ENCODE measurements around the gene KRTAP10-2. TPM values are rescaled to one million over a fixed set of nuclear protein-coding genes. Genes with fewer than 3 reads are reported as not detected.

The KRTAP10-2 gene
- total RNA-seq, 1 experiment from 2014 or later, result not detected

DNA sequence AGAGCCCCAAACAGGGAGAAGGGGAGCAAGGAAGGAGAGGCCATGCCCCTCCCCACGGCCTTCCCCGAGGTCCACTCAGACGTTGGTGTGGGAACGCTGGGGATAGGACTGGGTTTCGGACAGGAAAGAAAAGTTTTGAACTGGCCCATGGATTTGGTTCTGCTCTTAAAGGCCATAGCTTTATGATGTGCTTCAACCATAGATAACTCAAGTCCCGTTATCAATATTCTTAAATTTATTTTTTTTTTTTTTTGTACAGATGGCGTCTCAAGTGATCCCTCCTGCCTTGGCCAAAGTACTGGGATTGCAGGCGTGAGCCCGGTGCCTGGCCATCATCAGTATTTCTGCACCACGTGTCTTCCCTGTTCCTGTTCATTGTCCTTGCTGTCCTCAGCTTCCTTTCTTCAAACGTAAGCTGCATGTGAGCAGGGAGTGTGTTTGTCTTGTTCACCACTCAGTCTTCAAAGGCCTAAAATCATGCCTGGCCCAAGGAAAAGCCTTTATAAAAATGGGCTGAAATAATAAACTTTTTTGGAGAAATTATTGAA lies 10.5 kb downstream of the KRTAP10-2 start:
- DNase-seq (ENCODE audit: low read depth), result no peak

DNA sequence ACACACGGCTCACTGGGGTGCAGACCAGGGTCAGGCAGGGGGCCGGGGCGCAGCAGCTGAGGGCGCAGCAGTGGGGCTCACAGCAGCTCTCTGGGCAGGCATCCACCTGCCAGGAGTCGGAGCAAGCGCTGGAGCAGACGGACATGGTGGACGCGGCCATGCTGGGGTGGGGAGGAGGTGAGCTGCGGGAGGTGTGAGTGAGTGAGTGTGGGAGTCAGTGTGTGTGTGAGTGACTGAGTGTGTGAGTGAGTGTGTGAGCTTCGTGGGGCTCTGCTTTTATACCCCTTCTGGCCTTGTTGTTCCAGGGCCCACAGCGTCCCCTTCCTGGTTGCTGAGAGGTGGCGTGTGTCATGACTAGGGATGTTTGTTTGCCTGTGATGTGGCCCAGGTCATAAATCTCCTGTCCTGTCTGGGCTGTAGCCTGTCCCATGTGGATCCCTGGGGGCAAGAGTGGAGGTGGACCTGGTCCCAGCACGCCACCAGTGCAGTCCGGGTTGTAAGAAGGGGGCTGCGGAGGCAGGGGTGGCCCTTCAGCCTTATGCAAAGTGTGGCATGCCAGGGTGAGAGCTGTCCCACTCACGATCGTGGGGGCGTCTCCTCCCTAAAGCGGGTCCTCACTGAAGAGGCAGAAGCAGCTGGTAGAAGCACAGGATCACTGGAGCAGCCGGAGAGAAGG lies 11.2 kb downstream of the KRTAP10-2 start, which contains the start of gene KRTAP10-1:
Gene KRTAP10-1 (minus strand): TSS at position 205 of the 676 bp plus-strand sequence. CDS start 45 bp downstream, at position 160.
- no peak for DNase-seq (ENCODE audit: low read depth)

DNA sequence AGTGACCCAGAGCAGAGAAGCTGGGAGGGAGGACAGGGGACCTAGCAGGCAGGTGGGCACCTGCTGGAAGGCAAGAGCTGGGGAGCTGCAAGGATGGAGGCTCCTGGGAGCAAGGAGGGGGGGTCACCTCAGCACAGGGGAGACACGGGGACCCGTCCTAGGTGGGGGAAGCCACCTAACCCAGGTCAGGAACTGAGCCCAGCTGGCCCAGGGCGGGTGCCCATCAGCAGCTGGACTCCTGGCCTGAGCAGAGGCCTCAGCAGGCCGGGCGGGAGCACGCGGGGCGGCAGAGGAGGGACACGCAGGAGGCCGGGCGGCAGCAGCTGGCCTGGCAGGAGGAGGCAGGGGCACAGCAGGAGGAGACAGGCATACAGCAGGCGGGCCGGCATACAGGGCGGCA lies 12.3 kb downstream of the KRTAP10-2 start:
- DNase-seq (ENCODE audit: low read depth), result no peak

DNA sequence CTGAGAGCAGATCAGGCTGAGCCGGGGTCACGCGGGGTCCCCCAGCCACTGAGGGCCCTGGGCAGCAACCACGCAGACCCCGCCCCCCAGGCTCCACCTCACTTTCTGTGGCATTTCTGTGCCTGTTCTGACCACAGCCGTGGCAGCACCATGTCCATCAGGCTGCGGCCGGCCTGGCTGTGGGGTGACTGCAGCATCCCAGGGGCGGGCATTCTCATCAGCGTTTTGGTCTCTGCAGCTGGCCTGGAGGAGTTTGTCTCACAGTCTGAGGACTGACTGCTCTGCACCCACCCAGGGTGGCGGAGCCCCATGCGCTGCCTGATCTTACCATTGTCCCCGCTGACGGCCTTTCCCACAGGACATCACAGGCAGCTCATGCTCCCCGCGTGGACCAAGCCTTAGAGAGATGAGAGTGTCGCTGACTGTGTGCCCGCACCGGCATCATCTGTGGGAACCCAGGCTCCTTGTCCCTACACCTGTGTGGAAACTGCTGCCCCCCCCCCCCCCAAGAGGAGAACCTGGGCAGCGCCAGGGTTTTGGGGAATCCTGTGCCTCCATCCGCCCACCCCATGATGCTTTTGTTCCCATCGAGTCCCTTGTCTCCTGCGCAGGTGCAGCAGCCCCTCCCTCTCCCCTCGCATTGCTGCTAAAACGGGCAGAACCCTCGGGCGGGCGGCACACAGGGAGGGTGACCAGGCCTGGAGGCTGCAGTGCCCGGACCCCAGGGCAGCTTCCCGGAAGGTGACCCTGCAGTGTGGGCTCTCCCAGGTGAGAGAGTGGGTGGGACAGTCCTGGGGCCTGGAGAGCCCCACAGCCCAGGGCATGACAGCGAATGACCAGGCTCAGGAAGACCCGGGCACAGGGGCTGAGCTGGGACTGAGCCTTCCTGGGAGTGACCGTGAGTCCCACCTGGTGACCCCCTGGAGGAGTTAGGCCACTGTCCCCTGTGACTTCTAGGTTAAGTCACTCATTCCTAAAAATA lies 13.1 kb downstream of the KRTAP10-2 start:
- DNase-seq (ENCODE audit: low read depth), result no peak

DNA sequence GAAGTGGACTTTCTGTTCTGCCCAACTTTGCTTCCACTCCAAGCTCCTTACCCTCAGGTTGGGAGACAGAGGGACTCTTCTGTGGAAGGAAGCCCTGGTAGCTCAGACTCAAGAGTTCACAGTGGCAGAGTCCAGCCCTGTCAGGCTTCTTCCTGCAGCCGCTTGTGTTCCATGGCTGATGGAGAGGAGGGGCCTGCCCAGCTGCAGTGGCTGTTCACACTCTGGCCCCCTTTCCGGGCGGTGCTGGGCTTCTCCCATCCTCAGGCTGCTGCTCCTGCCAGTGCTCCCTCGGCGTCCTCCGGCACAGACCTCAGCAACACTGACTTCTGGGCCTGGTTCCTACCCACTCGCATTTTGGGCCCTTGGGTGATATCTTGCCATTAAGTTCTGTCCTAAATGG lies 15.3 kb downstream of the KRTAP10-2 start:
- no peak for DNase-seq (ENCODE audit: low read depth)

DNA sequence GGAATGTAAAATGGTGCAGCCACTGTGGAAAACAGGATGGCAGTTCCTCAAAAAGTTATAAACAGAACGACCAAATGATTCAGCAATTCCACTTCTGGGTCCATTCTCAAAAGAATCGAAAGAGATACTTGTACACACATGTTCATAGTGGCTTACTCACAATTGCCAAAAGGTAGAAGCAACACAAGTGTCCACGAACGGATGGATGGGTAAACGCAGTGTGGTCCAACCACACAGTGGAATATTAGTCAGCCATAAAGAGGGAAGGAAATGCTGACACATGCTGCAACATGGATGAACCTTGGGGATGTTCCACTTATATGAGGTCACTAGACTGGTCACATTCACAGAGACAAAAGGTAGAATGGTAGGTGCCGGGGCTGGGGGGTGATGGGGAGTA lies 16.6 kb downstream of the KRTAP10-2 start:
- DNase-seq (ENCODE audit: low read depth), result no peak

DNA sequence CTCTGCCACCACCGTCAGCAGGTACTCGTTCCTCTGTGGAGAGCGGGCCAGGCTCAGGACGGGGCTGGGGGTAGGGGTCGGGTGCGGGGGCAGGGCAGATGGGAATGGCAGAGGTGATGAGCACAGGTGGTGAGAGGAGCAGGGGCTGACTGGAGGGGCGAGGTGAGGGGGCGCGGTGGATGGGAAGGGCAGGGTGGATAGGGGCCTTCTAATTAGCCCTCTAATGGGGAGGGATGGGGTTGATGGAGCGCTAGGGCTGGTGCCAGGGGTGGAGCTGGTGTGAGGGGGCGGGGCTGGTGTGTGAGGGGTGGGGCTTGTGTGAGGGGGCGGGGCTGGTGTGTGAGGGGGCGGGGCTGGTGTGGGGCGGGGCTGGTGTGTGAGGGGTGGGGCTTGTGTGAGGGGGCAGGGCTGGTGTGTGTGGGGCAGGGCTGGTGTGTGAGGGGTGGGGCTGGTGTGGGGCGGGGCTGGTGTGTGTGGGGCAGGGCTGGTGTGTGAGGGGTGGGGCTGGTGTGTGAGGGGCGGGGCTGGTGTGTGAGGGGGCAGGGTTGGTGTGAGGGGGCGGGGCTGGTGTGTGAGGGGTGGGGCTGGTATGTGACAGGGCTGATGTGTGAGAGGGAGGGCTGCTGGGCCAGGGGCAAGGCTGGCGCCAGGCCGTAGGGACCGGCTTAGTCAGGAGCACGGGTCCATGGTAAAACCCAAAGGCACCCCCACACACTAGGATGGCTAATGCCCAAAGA lies 17.2 kb downstream of the KRTAP10-2 start:
- no peak for DNase-seq (ENCODE audit: low read depth)

DNA sequence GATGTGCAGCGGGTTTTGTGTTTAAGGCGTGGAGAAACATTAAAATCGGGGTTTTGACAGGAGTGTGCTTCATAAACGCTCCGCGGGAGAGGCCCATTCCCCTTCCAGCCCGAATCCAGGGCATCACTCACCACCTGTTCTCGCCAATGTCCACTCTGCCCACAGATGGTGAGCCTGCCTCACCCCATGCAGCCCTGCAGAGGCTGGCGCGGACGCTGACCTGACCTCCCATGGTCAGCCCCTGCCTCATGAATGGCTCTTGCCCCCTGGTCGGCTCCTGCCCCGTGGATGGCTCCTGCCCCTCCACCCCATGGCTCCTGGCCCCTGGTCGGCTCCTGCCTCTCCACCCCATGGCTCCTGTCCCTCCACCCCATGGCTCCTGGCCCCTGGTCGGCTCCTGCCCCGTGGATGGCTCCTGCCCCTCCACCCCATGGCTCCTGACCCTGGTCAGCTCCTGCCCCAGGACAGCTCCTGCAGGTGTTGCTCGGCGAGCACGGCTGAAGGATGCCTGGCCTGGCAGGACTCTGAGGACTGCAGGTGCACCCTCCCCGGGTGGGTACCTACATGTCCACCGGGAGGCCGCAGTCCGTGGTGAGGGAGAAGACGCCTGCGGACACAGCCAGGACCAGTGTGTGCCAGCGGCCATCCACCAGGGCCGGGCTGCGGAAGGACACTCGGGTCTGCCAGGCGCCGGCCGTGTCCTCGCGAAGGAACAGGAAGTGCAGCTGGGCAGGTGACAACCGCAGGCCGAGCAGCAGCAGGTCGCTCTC lies 18.0 kb downstream of the KRTAP10-2 start:
- no peak for DNase-seq (ENCODE audit: low read depth)

DNA sequence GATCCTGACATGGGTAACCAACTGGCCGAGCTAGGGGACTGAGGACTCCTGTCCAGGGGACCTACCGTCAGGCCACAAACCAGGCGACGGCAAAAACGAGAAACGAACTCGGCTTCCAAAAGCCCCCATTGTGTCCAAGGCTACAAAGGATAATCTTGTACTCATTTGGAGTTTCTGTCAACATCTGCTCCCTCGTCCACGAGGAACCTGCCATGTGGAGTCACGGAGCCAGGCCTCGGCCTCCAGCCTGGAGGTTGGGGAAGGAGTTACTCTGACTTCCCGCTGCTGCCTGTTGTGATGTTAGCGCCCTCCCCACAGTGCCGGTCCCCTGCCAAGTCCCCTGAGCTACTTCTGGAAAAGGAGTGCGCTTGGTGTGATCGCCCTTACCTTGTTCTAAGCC lies 18.6 kb downstream of the KRTAP10-2 start:
- DNase-seq (ENCODE audit: low read depth), result no peak

DNA sequence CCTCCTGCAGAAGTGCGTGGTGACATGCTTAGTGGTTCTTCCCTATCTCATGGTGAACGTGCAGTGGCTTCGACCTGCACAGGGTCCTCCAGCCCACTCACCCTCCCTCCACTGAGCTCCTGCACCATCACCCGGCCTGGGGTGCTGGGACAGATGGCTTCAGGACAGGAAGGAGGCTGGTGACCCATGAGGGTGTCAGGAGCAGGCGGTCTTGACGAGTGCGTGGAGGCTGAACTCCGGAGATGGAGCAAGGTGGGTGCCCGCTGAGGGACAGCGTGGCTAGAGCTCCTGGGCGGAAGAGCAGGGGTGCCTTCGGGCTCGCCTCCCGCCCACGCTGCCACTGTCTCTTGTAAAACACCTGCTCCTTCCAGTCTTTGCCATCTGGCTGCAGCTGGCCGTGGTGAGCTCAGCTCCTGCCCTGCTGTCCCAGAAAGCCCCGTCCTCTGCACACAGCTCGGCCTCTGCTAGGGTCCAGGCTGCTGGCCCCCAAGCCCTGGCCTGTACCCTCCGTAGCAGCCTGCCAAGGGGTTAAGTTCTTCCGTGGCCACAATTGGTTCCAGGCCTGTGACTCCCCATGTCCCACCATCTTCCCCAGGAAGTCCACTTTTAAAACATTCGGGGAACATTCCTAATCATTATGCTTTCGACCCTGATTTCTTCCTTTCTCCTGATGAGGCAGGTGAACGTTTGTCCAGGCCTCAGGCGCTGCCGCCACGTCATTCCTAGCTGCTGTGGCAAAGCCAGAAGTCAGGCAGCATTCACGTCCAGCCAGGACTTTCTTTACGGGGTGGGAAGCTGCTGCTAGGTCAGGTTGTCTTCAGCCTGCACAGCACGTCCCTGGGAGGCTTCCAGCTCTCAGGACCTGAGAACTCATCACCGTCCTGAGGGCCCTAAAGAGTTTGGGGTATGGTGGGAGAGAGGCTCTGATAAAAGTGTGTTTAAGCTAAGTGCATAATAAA lies 19.4 kb downstream of the KRTAP10-2 start:
- no peak for DNase-seq (ENCODE audit: low read depth)

DNA sequence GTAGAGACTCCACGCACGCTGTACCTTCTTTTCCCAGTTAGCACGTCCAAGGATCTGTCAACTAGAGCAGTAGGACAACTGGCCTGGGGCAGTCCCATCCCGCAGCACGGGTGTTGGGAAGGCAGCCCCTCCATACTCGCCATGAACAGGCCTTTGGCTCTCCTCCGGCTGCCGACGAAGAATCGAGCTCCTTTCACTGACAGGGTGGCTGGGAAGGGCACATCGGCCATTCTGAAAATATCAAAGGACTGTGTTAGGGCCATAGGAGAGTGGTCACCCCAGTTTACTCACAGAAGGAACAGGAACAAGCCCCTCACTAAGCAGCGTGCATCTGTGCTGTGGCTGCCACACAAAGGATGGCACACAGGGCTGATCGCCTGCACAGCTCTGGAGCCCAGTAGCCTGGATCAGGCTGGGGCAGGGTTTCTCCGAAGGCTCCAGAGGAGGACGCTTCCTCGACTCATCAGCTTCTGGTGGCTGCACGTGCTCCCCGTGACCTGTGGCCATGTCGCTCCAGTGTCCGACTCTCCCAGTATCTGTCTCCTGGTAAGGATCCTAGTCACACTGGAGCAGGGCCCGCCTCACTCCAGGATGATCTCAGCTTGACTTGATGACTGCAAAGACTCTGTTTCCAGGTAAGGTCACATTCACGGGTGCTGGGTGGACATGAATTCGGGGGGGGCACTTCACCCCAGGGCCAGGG lies 20.3 kb downstream of the KRTAP10-2 start:
- no peak for DNase-seq (ENCODE audit: low read depth)

DNA sequence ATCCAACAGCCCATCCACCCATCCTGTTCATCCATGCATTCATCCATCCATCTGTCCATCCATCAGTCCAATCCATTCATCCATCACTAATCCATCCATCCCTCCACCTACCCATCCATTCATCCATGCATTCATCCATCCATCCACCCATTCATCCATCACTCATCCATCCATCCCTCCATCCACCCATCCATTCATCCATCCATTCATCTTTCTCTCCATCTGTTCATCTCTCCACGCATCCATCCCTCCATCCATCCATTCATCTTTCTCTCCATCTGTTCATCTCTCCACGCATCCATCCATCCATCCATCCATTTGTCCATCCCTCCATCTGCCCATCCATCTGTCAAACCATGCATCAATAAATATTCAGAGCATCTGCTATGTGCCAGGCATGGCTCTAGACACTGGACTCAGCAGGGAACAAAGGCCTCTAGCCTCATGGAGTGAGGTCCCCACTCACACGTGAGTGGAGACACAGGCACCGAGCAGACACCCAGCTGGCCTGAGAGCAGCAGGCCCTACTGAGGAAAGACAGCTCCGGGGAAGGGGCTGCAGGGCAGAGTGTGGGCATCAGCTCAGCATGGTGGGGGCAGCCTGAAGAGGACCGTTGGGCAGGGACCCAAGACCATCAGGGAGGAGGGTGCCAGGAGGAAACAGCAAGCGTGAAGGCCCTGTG lies 20.9 kb downstream of the KRTAP10-2 start:
- no peak for DNase-seq (ENCODE audit: low read depth)

DNA sequence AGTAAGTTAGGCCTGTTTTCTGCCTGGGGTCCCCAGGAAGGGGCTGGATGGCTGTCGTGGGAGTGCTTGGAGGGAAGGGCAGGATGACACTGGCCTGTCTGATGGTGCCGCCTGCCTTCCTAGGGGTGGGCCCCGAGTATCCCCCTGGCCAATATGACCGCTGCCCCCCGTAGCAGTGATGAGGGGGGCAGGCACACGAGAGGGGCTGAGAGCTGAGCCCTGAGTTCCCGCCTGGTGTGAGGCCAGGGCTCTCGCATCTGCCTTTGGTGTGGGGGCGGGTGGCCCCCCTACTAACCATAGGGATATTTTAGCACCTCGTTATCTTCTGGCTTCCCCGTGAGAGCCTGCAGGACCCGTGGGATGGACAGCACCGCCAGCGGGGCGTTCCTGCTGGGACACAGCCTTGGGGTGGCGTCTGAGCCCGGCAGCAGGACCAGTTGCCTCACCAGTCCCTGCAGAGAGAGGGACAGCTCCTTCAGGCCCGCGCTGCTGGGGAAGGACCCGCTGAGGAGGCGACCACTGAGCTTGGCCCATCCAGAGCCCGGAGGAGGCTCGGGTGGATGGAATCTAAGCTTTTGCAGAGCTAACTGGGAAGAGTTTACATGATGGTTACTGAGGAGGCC lies 21.7 kb downstream of the KRTAP10-2 start:
- DNase-seq (ENCODE audit: low read depth), result no peak

DNA sequence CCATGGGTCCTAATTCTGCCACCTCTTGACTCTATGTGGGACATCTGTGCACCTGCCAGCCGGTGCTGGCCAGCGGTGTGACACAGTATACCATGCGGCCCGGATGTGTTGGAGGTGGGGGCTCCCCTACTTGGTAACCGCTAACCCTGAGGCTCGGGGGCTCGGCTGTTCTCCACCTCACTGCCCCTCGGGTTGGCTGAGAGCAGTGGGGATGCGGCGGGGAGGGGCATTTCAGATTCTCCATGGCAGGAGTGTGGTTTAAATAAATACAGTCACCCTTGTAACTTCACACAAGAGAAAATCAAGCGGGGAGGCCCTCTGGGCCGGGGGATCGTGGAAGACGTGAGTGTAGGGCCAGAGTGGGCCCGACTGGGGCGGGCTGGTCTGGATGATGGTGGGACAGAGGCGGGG lies 22.3 kb downstream of the KRTAP10-2 start:
- DNase-seq (ENCODE audit: low read depth), result no peak

DNA sequence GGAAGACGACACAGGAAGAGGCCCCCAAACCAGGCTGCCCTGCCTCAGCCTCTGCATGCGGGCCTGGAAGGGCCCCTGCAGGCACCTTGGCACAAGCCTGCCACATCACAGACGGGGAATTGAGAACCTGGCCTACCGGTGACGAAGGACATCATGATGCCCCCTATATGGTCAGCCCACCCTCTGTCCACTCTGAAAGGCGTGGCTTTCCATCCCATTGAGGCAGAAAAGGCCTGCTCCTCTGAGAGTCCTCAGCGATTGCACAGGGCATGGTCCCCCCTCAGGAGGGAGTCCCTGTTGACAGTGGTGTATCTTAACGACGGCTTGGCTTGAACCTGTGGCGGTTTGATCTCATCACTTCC lies 22.7 kb downstream of the KRTAP10-2 start:
- no peak for DNase-seq (ENCODE audit: low read depth)

DNA sequence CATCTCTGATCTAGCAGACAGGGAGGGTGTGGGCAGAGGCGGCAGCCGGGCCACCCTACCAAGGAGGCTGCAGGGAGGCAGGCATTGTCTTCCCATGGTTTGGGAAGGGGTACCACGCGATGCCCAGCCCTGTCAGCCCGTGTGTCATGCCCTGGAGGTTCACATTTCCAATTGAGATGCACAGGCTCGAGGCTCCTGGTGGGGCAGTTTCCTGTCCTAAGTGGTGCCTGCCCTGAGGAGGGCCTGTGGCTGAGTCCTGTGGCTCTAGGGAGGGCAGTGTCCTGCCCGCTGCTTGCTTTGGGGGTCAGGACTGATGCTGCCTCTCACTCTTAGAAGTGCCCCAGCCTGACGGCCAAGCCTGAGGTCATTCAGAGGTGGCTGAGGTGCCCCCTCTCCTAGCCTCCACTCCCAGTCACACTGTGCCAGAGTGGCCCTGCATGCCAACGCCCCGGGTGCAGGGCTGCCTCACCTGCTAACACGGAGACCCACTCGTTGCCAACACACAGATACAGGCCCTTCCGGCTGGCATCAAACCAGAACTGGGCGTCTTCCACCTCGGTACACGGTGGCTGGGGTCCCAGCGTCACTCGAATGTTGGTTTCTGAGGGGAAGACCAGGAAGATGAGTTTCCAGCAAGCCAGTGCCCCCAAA lies 23.2 kb downstream of the KRTAP10-2 start:
- no peak for DNase-seq (ENCODE audit: low read depth)

DNA sequence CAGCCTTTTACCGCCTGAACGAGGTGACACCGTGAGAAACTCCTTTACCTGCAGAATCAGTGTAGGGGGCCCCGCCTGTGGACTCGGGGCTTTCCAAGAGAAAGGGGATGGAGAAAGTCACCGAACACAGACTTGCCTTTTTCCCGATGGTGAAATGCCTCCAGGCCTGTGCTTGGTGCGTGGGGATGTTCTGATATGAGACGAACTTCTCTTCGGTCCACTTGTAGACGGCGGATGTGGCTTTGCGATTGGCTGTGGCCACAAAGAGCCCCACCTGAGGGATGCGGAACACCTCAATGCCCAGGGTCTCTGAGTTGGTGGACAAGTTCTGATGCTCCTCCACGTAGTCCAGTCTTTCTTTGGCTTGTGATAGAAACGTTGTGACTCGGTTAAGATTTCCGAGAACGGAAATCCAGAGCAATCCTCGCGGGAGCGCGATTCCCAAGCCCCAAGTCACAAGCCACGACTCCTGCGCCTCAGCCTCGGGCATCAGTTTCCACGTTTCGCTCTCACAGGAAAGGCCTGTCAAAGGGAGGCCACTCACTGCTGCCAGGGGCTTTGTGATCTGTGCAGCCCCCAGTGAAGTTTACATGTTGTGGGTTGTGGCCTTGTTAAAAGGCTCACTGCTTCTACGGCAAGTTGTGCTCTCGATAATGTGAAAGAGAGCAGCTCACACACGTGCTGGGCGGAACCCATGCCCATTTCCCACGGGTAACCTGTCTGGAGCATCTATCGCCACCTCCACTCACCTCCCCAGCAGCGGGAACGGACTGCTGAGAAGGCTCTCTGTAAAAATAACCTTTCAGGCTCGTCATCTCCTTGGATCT lies 23.9 kb downstream of the KRTAP10-2 start:
- no peak for DNase-seq (ENCODE audit: low read depth)
